Measurements from ENCODE around the gene LRTM2. TPM values are rescaled to one million over a fixed set of nuclear protein-coding genes. Genes with fewer than 3 reads are reported as not detected.

LRTM2 gene
- polyA plus RNA-seq (ENCODE audit: insufficient read length in 10 of 10), result under 1 TPM in 9 of 10 donors, not detected in 1; 0.08 to 0.63 (median 0.27) TPM
- long read RNA-seq, donor 1, result 0 reads
- long read RNA-seq, donor 2, result 0 reads
- long read RNA-seq, donor 3, result 0 reads
- long read RNA-seq, donor 4, result 0 reads
- long read RNA-seq, donor 5, result 0 reads
- long read RNA-seq, donor 6, result 0 reads
- long read RNA-seq, donor 7, result 0 reads
- long read RNA-seq, donor 8, result 0 reads
- long read RNA-seq, donor 9, result 0 reads

DNA sequence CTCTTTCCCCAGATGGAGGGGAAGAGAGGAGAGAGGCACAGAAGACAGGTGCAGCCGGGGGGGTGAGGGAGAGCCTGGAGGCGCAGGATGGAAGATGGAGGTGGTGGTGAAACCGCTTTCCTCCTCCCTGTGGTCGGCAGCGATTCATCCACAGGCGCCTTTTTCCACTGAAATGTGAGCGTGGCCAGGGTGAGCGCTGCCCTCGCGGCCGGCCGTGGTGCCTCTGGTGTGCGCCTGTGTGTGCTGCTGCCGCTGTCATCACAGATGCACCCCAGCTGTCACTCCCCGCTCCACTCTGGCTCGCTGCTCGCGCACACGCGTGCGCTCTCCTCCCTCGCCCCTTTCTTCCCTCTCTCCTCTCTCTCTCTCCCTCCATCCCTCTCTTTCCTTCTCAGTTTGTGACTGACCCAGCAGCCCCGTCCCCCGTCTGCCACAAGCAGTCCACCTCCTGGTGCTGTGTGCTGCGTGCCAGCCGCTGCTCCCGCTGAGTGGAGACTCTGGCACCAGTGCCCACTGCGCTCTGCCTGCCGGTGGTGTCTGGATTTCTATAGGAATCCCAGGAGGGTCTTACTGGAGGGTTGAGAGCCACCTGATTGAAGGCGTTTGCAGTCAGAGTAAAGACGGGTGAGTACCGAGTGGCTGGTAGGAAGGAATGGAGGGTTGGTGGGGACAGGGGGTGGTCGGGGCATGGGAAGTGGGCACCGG is at the start of gene LRTM2:
Gene LRTM2 (plus strand): TSS at position 375 of the 705 bp plus-strand sequence. CDS start 7,584 bp downstream, outside the sequence.
- DNase-seq, result no peak

- no peak for DNase-seq
Measured at GRCh38 chr12:1773937-1774655, 46.3 kb upstream of the LRTM2 start.

DNA sequence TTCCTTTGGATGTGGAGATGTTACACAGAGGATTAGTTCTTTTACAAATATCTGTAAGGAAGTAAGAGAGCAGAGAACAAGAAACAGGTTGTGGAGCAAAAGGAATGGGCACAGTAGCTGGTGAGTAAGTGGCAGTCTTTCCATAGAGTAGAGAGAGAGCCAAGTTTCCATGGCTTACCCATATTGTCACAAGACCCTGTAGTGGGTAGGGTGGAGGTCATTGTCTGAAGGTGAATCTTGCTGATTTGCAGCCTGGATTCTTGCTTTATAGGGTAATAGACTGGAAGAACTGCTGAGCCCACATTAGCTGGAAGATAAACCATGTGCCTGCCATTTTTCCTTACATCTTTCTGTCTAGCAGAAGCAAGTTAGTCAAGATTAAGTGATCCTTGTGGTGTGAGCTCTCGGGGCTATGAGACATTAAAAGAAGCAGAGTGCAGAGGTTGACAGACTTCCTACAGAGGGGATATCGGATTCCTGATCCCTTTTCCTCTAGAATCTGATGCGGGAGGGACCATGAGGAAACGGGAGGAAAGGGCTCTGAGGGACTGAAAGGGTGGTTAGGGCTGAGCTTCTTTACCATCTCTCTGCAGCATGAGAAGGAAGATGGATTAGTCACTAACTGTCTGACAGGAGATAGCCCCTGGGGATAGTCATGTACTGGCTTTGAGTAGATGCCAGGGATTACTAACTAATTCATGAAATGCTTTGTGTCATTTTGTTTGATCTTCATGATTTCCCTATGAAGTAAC is 44.0 kb upstream of the LRTM2 start:
- DNase-seq, result peak in 2 of 3 donors; percentile 3 to 70

GRCh38 chr12:1777798-1778197 is 42.6 kb upstream of the LRTM2 start:
- DNase-seq, result peak in 1 of 3 donors; percentile 44

DNA sequence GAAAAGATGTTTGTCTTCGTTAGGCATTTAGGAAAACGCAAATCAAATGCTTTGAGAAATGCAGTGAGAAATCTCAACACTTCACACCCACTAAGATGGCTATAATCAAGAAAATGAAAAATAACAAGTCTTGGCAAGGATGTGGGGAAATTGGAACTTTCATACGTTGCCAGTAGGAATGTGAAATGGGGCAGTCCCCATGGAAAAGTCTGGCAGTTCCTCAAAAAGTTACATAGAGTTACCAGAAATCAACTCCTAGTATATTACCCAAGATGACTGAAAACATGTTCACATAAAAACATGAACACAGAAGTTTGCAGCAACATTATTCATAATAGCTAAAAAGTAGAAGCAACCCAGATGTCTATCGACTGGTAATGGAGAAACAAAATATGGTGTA is 41.5 kb upstream of the LRTM2 start:
- DNase-seq, result no peak

GRCh38 chr12:1779783-1780182 is 40.6 kb upstream of the LRTM2 start:
- peak in 1 of 3 donors; percentile 12 for DNase-seq

DNA sequence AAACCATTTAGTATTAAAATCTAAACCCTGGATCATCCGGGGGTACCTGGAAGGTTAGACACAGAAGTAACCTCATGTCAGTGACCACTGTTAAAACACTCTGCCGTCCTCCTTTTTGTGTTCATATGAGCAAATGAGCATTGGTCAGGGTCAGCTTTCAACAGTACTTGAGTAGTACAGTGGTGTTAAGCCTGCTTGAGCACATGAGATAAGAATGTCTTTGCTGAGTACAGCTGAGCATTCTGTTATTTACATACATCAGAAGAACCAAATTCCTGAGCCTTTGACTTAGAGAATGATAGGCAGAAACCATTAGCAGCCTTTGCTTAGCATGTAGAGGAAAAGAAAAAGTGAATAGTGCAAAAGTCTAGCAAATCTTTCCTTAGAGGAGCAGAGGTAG is 38.6 kb upstream of the LRTM2 start:
- no peak for DNase-seq

GRCh38 chr12:1782215-1782614 is 38.1 kb upstream of the LRTM2 start:
- no peak for DNase-seq

GRCh38 chr12:1787714-1788113 is 32.7 kb upstream of the LRTM2 start:
- DNase-seq, result no peak

DNA sequence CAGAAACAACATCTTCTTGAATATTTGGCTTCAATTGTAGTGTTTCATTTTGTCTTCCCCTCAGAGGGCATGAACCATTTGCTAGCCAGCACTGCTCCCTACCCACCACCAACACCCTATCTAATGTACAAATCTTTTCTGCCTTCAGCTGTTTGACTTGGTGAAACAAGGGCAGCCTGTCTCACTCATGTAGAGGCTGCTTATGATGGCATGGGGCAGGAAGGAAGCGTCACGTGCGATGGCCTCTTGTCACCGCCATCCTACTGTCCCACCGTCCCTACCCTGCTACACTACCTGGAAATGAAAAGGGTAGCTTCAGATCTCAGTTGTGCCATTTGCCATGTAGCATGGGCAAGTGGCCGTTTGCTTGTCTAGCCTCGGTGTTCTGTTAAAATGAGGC is 29.9 kb upstream of the LRTM2 start:
- no peak for DNase-seq

DNA sequence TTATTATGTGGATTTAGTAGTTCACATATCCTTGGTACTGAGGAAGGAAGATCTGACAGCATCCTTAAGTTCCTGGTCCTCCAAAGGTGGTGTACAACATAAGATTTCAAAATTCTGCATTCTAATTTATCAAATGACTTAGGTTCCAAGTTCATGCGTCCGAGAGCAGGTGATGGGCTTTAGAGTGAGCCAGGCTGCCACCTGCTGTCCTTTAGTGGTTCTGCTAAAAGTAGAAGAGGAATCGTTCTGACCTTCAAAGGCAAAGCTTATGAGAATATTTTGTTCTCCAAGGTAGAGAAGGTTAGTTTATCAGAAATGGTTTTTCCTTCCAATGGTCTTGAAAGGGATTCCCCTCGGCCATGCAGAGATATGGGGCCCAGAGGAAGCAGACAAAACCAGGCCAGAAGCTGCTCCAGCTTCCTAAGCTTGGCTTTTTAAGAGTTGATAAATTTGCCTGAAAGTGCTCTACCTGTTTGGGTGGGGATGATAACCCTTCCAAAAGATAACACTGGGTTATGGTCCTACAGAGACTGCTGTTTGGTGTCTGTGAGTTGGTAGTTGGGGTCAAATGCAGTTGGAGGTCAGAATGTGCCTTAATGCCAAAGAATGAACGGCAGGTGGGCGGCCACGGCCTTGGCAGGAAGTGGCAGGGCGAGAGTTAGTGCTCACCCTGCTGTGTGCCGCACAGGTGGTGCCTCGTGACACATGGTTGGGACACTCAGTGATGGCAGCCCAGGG is 29.1 kb upstream of the LRTM2 start:
- DNase-seq, result peak; percentile 47 to 75 (median 66)

- DNase-seq, result no peak
Measured at GRCh38 chr12:1792406-1792805, 28.0 kb upstream of the LRTM2 start.

GRCh38 chr12:1793426-1794210 is 26.7 kb upstream of the LRTM2 start:
- DNase-seq, result no peak

GRCh38 chr12:1794440-1795090 is 25.8 kb upstream of the LRTM2 start:
- no peak for DNase-seq

DNA sequence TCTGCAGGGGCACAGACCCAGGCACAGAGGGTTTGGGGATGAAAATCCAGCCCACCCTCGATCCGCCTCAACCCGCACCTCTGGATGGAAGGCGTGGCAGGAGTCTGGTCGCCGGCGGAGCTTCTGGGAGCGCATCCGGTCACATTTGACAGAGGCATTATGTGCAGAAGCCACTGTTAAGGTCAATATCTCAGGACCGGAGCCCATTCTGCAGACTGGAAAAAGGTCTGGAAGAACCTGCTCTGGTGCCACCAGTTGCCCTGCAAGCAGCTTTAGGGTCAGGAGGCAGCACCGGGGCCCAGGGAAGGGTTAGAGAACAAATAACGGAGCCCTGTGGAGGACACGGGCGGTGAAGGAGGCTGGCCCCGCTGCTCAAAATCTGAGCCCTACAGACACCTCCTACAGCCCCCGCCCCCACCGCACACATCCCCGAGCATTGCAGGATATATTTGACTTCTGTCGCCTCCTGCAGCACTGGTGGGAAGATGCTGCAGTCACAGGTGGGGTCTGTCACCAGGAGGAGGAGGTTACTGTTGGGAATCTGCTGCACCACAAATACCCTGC is 25.1 kb upstream of the LRTM2 start:
- DNase-seq, result no peak

DNA sequence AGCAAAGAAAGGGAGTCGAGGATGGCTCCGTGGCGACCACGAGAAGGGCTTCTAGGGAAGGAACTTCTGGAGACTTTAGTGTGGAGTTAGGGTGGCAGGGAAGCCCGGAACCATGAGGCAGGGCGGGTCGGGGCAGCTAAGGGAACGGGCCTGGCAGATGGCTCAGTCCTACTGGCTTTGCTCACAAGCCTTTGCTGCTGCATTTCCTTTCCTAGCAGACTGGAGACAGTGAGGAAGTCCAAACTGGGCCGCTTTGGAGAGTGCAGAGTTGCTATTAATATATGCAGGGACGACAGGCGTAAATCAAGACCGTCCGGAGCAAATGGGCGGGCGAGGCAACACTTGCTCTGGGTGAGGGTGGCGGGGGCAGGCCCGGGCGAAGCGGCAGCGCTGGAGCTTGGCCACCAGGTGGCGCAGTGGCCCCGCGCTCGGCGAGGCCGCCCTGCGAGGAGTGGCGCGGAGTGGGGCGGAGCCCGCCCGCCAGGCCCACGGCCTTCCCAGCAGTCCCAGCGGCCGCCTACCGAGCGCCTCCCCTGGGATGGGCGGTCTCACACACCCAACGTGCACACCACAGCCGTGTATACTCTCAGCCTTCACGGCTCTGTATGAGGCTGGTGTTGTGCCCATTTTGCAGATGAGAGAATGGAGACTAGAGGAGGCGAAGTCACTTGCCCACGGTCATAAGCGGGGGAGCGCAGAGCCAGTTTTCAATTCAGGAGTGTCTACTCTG is 24.4 kb upstream of the LRTM2 start:
- DNase-seq, result peak; percentile 89 to 95 (median 93)

GRCh38 chr12:1796515-1797010 is 23.8 kb upstream of the LRTM2 start:
- peak in 2 of 3 donors; percentile 38 to 79 for DNase-seq
